ENCODE measurements around the gene YPEL3. TPM values are rescaled to one million over a fixed set of nuclear protein-coding genes. Genes with fewer than 3 reads are reported as not detected.
"Not testable (repeated sequence)": the region's sequence is repeated elsewhere in the genome, so short reads cannot be mapped to it uniquely, and the experiment has no call there.

YPEL3 gene
- total and polyA plus RNA-seq, 2 experiments from 2014 or later, result 107 to 115 TPM

- no peaks in the 10 kb centered on the region for H3K27me3 ChIP-seq
- TF ChIP-seq CTCF (IDR thresholded peaks at IDR 0.05; ENCODE audit: low read depth, low read length), result no peak
- no peaks in the 10 kb centered on the region for H3K4me1 ChIP-seq (ENCODE audit: low read depth)
- no peaks in the 10 kb centered on the region for H3K9me3 ChIP-seq (ENCODE audit: low read depth)
- H3K27ac ChIP-seq, result no peak overlapping the region
- H3K4me3 ChIP-seq, result no peak overlapping the region
- no peaks in the 10 kb centered on the region for H3K36me3 ChIP-seq
- DNase-seq (ENCODE audit: low read depth in 1 of 2, low spot score in 1 of 2), result no peak
Observed at GRCh38 chr16:30132591-30132990, 36.6 kb upstream of the YPEL3 start.

- peak in 1 of 2 donors; percentile 55 for DNase-seq (ENCODE audit: low read depth in 1 of 2, low spot score in 1 of 2)
- Histone ChIP-seq H3K27ac (no peak overlapping the region), H3K4me1 (ENCODE audit: low read depth) (no peaks in the 10 kb centered on the region), H3K27me3 (no peaks in the 10 kb centered on the region), H3K4me3 (no peak overlapping the region), H3K36me3 (no peaks in the 10 kb centered on the region), H3K9me3 (ENCODE audit: low read depth) (no peaks in the 10 kb centered on the region)
- TF ChIP-seq CTCF (IDR thresholded peaks at IDR 0.05; ENCODE audit: low read depth, low read length), result no peak
Observed at GRCh38 chr16:30131869-30132475, 36.0 kb upstream of the YPEL3 start.

- no peak for TF ChIP-seq CTCF (IDR thresholded peaks at IDR 0.05; ENCODE audit: low read depth, low read length)
- Histone ChIP-seq H3K36me3 (no peaks in the 10 kb centered on the region), H3K4me1 (ENCODE audit: low read depth) (no peaks in the 10 kb centered on the region)
Observed at GRCh38 chr16:30127993-30128392, 32.0 kb upstream of the YPEL3 start.

GRCh38 chr16:30125690-30126089, 29.7 kb upstream of the YPEL3 start:
- H3K27me3 ChIP-seq; H3K4me3 ChIP-seq; H3K27ac ChIP-seq; DNase-seq (ENCODE audit: low read depth in 1 of 2, low spot score in 1 of 2); H3K36me3 ChIP-seq; H3K4me1 ChIP-seq (ENCODE audit: low read depth); H3K9me3 ChIP-seq (ENCODE audit: low read depth): not testable (repeated sequence)

More at GRCh38 chr16:30127993-30128392, 32.0 kb upstream of the YPEL3 start:
- DNase-seq (ENCODE audit: low read depth in 1 of 2, low spot score in 1 of 2), result no peak
- Histone ChIP-seq H3K27me3 (no peaks in the 10 kb centered on the region), H3K9me3 (ENCODE audit: low read depth) (no peaks in the 10 kb centered on the region), H3K4me3 (no peak overlapping the region), H3K27ac (no peak overlapping the region)

- no peaks in the 10 kb centered on the region for H3K27me3 ChIP-seq
- H3K27ac ChIP-seq, result no peak overlapping the region
- no peak for TF ChIP-seq CTCF (IDR thresholded peaks at IDR 0.05; ENCODE audit: low read depth, low read length)
- no peak for DNase-seq (ENCODE audit: low read depth in 1 of 2, low spot score in 1 of 2)
- H3K4me1 ChIP-seq (ENCODE audit: low read depth), result no peaks in the 10 kb centered on the region
- no peaks in the 10 kb centered on the region for H3K36me3 ChIP-seq
- no peak overlapping the region for H3K4me3 ChIP-seq
- H3K9me3 ChIP-seq (ENCODE audit: low read depth), result no peaks in the 10 kb centered on the region
Observed at GRCh38 chr16:30124985-30125379, 29.0 kb upstream of the YPEL3 start.

GRCh38 chr16:30122604-30123160, 26.7 kb upstream of the YPEL3 start:
- TF ChIP-seq CTCF (IDR thresholded peaks at IDR 0.05; ENCODE audit: low read depth, low read length), result no peak
- H3K27me3 ChIP-seq, result no peaks in the 10 kb centered on the region
- H3K4me3 ChIP-seq, result peak overlapping the region; percentile 77
- DNase-seq (ENCODE audit: low read depth in 1 of 2, low spot score in 1 of 2), result no peak
- peak overlapping the region; percentile 5 for H3K27ac ChIP-seq
- H3K9me3 ChIP-seq (ENCODE audit: low read depth), result no peaks in the 10 kb centered on the region
- H3K36me3 ChIP-seq, result peaks cover 15% of the 10 kb centered on the region
- no peaks in the 10 kb centered on the region for H3K4me1 ChIP-seq (ENCODE audit: low read depth)

All from cardiac muscle cell (in vitro differentiated cells and primary cell).